Activated T-cell treated with anti-CD3 and anti-CD28 coated beads for 48 hours (primary cell): ENCODE data around the gene SNX33.
"Not testable (repeated sequence)": the region's sequence is repeated elsewhere in the genome, so short reads cannot be mapped to it uniquely, and the experiment has no call there.

ENCODE experiments used
- DNase-seq: peaks from one replicate; pipeline ENCODE4 v3.0.0-alpha.2; 2020; ENCODE audit warnings: low read depth

Gene SNX33

DNA sequence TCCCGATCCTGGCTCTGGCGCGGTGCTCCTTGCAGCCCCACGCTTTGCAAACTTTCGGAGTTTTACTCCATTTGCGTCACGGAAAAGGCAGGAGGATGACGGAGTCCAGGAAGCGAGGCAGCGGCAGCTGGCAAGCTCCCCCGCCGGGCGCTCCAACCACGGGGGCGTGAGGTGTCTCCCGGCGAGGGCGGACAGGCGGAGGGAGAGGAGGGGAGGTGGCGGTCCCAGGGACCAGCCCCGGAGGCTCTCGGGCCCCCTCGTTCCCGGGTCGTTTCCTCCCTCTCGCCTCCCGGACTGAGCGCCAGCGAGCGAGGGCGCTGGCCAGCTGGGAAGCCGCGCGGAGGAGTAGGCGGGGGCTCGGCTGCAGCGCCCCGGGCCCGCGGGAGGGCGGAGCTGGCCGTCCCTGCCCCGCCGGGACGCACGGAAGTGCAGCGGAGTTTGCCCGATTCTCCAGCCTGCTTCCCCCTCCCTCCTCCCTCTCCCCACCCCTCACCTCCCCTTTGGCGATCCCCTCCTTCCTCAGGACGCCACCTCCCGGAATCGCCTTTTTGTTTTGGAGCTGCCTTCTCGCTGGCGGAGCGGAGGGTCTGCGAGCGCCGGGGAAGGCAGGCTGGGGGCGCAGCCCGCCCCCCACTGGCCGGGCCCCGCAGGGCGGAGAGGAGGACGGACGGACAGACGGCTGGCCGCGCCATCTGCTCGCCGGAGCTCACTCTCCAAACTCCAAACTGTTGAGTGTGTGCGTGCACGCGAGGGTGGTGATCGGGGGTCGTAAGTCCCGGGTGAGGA is at the start of gene SNX33:
TSS of gene SNX33 (plus strand) at position 543 of the 786 bp plus-strand sequence. CDS start 1,191 bp downstream, outside the sequence.
- DNase-seq = peak; percentile 46

- no peak for DNase-seq
Measured at GRCh38 chr15:75598361-75598760, 49.4 kb upstream of the SNX33 start.

DNA sequence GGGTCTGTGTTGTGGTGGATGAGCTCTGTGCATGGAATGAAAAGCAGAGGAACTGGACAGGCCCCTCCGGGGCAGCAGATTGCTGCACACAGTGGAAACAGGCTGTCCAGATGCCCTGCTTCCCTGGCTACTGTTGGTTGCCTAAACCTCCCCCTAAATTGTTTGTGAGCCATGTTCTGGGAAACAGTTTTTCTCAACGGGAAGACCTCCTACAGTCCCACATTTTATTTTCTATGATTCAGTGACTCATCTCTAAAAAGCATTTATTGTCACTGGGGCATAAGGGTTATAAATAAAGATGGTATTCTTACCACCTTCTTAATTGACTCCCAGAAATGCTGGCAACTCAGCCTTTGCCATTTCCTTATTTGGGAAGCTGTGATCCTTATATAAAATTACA is 48.3 kb upstream of the SNX33 start:
- no peak for DNase-seq

DNA sequence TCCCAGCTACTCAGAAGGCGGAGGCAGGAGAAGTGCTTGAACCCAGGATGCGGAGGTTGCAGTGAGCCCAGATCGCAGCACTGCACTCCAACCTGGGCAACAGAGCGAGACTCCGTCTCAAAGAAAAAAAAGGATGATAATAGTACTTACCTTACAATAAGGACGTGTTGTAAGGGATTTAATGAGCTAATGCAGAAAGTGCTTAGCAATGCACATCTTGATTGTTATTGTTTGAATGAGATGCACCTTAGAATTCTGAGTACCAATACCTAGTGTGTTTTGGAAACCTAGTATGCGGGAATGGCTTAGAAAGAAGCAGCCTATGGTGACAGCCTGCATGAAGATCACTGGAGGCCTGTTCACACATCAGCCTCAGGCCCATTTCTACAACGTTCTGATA is 41.7 kb upstream of the SNX33 start:
- DNase-seq = no peak

DNA sequence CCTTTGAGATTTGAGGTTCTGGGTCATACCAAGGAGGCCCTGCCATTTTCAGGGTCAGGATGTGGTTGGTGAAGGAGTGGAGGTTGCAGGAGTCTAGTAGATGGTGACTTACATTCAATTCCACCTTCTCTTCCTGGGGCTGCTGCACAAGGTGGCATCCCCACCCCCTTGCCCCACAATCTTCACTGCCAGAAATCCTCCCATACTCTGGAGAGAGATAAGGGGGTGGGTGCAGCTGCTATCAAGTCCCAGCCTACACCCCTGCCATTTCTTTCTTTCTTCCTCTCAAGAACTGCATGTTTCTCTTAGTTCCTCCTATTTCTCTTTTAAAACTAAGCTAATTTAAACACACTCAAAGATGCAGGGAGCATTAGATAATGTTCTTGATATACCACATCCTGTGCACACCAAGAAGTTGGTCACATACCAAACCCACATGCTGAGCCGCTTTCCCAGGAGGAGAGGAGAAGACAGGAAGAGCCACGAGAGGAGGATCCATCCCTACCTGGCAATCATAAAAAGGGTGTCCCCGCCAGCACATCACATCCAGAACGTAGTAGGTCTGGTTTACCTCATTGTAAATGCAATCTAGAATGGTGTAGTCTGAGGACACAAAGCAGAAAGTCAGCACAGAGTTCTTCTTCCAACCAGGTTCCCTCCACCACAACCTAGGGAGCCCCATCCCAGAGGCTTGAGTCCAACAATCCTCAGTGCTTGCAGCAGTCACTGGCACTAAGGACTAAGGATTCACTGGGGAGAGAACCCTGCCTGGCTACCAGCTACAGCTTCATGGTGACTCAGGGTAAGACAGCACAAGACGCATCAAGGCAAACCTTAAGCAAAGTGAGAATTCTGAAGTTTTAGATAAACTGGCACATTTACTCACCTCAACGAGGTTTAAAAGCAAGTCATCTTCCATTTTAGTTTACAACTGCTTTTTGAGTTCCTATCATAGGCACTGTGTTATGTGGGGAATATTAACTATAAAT is 40.7 kb upstream of the SNX33 start:
- DNase-seq = no peak

DNA sequence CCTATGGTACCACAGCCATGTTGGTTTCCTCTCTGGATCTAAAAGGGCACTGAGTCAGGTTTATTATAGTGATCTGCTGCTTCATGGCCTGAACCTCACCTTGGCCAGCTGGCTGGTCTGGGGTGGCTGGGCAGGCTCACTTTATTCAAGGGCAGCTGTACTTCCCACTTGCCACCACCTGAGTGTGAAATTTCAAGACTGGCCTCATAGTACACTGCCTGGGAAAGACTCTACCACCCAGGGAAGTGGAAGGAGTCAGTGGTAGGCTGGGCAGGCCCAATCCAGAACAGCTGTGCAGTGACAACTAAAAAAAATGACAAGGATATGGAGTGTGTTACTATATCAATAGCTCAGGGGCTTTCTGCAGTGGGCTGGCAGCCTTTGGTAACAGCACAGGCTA is 30.9 kb upstream of the SNX33 start:
- no peak for DNase-seq

- no peak for DNase-seq
Measured at GRCh38 chr15:75620058-75620820, 27.5 kb upstream of the SNX33 start.

DNA sequence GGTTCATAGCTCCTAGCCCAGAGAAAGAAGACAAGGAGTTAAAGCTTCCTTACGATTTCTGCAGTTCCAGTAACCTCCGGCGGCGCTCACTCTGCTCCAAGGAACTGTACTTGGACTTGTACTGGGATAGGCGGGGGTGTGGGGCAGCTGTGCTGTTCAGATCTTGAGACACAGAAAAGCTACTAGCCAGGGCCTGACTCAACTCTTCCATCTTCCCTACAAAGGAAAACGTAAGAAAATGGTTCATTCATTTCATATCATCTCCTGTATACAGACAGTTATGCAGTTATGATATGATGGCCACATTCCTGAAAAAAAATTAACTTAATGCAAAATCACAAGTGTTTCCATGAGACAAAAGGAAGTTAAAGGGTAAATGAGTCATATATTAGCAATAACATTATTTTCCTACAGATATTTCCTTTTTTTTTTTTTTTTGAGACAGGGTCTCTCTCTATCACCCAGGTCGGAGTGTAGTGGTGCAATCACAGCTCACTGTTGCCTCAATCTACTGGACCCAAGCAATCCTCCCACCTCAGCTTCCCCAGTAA is 26.8 kb upstream of the SNX33 start:
- DNase-seq = no peak

- no peak for DNase-seq
Measured at GRCh38 chr15:75622505-75622904, 25.2 kb upstream of the SNX33 start.

GRCh38 chr15:75625542-75626347 is 22.0 kb upstream of the SNX33 start, which contains the start of gene SNUPN:
TSS of gene SNUPN (minus strand) at chr15:75625725. CDS start at chr15:75621051, 4,674 bp downstream.
- peak; percentile 92 for DNase-seq

DNA sequence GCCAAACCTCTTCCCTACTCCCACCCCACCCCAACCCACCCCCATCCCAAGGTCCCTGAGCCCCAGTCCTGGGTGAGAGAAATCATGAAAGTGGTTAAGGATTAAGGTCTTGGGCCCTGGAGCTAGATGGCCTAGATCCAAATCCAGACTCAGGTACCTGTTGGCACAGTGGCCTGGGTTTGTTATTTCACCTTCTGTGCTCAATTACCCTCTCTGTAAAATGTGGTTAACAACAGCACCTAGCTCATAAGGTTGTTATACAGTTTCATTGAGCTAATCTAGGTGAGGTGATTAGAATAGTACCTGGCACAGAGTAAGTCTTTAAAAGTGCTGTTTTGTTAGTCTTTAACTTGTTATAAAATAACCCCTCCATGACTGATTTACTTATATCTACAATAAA is 15.8 kb upstream of the SNX33 start:
- DNase-seq = no peak

DNA sequence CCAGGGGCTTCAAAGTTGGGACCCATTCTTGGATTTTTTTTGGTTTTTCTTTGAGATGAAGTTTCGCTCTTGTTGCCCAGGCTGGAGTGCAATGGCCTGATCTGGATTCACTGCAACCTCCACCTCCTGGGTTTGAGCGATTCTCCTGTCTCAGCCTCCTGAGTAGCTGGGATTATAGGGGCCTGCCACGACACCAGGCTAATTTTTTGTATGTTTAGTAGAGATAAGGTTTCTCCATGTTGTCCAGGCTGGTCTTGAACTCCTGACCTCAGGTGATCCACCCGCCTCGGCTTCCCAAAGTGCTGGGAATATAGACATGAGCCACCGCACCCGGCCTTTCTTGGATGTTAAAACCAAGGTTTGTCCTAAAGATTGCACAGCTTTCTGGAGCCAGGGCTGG is 13.8 kb upstream of the SNX33 start:
- DNase-seq = not testable (repeated sequence)

- DNase-seq = no peak
Measured at GRCh38 chr15:75636026-75636425, 11.7 kb upstream of the SNX33 start.

GRCh38 chr15:75637245-75638009 is 10.3 kb upstream of the SNX33 start:
- DNase-seq = no peak

- DNase-seq = no peak
Measured at GRCh38 chr15:75639191-75639708, 8.5 kb upstream of the SNX33 start.

DNA sequence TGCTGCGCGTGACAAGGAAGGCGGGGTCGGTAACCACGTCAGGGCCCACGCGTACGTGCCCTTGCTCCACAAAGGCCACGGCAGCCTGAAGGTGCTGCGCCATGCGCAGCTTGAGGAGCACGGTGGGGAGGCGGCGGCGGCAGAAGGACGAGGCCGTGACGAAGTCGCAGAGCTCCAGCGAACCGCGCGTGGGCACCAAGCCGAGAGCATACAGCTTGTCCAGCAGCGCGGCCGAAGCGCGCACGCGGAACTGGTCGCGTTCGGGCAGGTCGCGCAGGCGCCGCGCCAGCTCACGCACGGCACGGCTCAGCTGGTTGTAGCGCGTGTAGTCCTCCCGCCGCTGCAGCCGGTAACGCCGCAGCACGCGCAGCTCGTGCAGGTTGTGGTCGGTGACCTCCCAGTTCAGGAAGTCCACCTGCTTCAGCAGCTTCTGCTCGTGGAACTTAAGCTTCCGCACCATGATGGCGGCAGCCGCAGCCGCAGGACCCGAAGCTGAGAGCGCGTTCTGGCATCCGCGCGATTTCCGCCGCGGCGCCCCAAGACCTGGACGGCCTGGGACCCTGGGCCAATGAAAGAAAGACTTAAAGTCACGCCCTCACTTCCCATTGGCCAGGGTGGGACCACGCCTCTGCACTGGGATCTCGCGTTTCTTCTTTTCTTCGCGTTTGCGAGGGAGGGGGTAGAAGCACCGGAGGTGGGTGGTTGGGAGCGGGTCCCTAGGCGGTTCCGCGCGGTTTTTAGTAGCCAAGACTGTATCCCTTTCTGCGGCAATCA is 7.8 kb upstream of the SNX33 start, which contains the start of gene IMP3:
TSS of gene IMP3 (minus strand) at position 516 of the 774 bp plus-strand sequence. CDS start at position 460, 56 bp downstream.
- peak; percentile 88 for DNase-seq

- no peak for DNase-seq
Measured at GRCh38 chr15:75640483-75641178, 7.1 kb upstream of the SNX33 start.

DNA sequence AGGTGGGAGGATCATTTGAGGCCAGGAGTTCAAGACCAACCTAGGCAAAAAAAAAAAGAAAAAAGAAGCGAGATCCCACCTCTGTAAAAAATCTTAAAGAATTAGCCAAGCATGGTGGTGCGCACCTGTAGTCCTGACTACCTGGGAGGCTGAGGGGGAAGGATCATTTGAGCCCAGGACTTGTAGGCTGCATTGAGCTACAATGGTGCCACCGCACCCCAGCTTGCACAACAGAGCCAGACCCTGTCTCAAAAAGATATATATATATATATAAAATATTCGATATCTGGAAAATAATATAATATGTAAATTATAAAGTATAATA is 6.6 kb upstream of the SNX33 start:
- no peak for DNase-seq
